Measurements from ENCODE around the gene SPATA6. TPM values are rescaled to one million over a fixed set of nuclear protein-coding genes. Genes with fewer than 3 reads are reported as not detected.

Gene SPATA6
- polyA plus RNA-seq, 3 donors, result 7.4 to 8.0 (median 7.8) TPM

GRCh38 chr1:48249868-48250267 is 222.1 kb downstream of the SPATA6 start:
- Mint-ChIP-seq H3K27me3 (ENCODE audit: low read depth in 3 of 3) (peaks cover 0 to 6% (median 2%) of the 10 kb centered on the region in 3 donors), H3K9me3 (peaks cover 0 to 6% (median 0%) of the 10 kb centered on the region in 7 donors), H3K27ac (no peak overlapping the region), H3K4me3 (no peak overlapping the region), H3K4me1 (peaks cover 36% of the 10 kb centered on the region), H3K36me3 (peaks cover 0 to 2% of the 10 kb centered on the region in 2 donors)
- Histone ChIP-seq H3K9me3 (replicated peaks in 1 of 2; ENCODE audit: control insufficient read depth in 1 of 2, insufficient read depth in 1 of 2, low read length in 2 of 2) (no peaks in the 10 kb centered on the region), H3K36me3 (replicated peaks in 1 of 2; ENCODE audit: control insufficient read depth in 1 of 2, insufficient read depth in 2 of 2, low read length in 2 of 2) (no peaks in the 10 kb centered on the region), H2AFZ (ENCODE audit: insufficient read depth, low read depth, low read length, poor library complexity, severe bottlenecking) (no peak overlapping the region), H3K27ac (ENCODE audit: low read depth in 1 of 2, low read length in 2 of 2) (no peak overlapping the region), H3K4me3 (replicated peaks in 1 of 3; ENCODE audit: low read depth in 2 of 3, low read length in 3 of 3) (no peak overlapping the region), H3K79me2 (ENCODE audit: insufficient read depth, low read length) (no peaks in the 10 kb centered on the region), H3K4me1 (ENCODE audit: control insufficient read depth in 1 of 2, insufficient read depth in 2 of 2, low read length in 2 of 2) (peaks cover 30 to 31% of the 10 kb centered on the region in 2 donors), H3K9ac (ENCODE audit: insufficient read depth, low read length, poor library complexity, severe bottlenecking) (no peak overlapping the region), H4K20me1 (ENCODE audit: insufficient read depth, low read length) (no peaks in the 10 kb centered on the region), H3K27me3 (ENCODE audit: control insufficient read depth in 2 of 2, insufficient read depth in 2 of 2, low read length in 2 of 2) (no peaks in the 10 kb centered on the region), H3K4me2 (replicated peaks; ENCODE audit: extremely low read depth, low read length, poor library complexity, severe bottlenecking) (no peak overlapping the region)
- DNase-seq, result no peak
- WGBS (ENCODE audit: insufficient coverage), result 100% methylated on average over 2 of the region's 3 CpGs
- TF ChIP-seq CTCF (IDR thresholded peaks at IDR 0.05), result no peak
- intact Hi-C loops (cut with micrococcal nuclease), result no loop called here

DNA sequence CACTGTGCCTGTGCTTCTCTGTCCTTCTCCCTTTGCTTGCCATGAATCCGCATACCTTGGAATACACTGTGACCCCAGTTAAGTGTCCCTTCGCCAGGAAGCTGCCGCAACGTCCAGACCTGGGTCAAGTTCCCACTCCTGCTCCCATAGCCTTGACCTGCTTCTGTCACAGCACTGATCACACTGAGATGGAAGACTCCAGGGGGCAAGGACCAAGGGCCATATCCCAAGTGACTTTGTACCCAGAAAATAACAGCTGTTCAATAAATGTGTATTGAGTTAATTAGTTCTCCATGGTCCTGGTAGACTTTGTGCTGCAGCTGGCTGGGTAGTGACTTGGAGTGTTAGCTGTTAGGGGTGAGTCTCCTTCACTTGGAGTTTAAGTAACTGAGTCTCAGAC is 223.6 kb downstream of the SPATA6 start:
- Histone ChIP-seq H3K27me3 (ENCODE audit: control insufficient read depth in 2 of 2, insufficient read depth in 2 of 2, low read length in 2 of 2) (no peaks in the 10 kb centered on the region), H3K4me3 (replicated peaks in 1 of 3; ENCODE audit: low read depth in 2 of 3, low read length in 3 of 3) (no peak overlapping the region), H3K36me3 (replicated peaks in 1 of 2; ENCODE audit: control insufficient read depth in 1 of 2, insufficient read depth in 2 of 2, low read length in 2 of 2) (no peaks in the 10 kb centered on the region), H3K27ac (ENCODE audit: low read depth in 1 of 2, low read length in 2 of 2) (no peak overlapping the region), H3K9ac (ENCODE audit: insufficient read depth, low read length, poor library complexity, severe bottlenecking) (no peak overlapping the region), H4K20me1 (ENCODE audit: insufficient read depth, low read length) (no peaks in the 10 kb centered on the region), H3K4me1 (ENCODE audit: control insufficient read depth in 1 of 2, insufficient read depth in 2 of 2, low read length in 2 of 2) (peaks cover 38 to 39% of the 10 kb centered on the region in 2 donors), H3K79me2 (ENCODE audit: insufficient read depth, low read length) (no peaks in the 10 kb centered on the region), H3K9me3 (replicated peaks in 1 of 2; ENCODE audit: control insufficient read depth in 1 of 2, insufficient read depth in 1 of 2, low read length in 2 of 2) (no peaks in the 10 kb centered on the region), H2AFZ (ENCODE audit: insufficient read depth, low read depth, low read length, poor library complexity, severe bottlenecking) (no peak overlapping the region), H3K4me2 (replicated peaks; ENCODE audit: extremely low read depth, low read length, poor library complexity, severe bottlenecking) (no peak overlapping the region)
- H3K4me3 Mint-ChIP-seq, result no peak overlapping the region
- peaks cover 41% of the 10 kb centered on the region for H3K4me1 Mint-ChIP-seq
- intact Hi-C loops (cut with micrococcal nuclease), result no loop called here
- peaks cover 0 to 6% (median 0%) of the 10 kb centered on the region in 7 donors for H3K9me3 Mint-ChIP-seq
- no peak for DNase-seq
- peaks cover 0 to 6% (median 0%) of the 10 kb centered on the region in 3 donors for H3K27me3 Mint-ChIP-seq (ENCODE audit: low read depth in 3 of 3)
- no peak overlapping the region for H3K27ac Mint-ChIP-seq
- 100% methylated on average over 2 of the region's 4 CpGs for WGBS (ENCODE audit: insufficient coverage)
- H3K36me3 Mint-ChIP-seq, result peaks cover 0 to 2% of the 10 kb centered on the region in 2 donors
- no peak for TF ChIP-seq CTCF (IDR thresholded peaks at IDR 0.05)

All from CD14-positive monocyte (primary cell).